AG04450 (cell line): ENCODE results near the gene XPO1. TPM values are rescaled to one million over a fixed set of nuclear protein-coding genes. Genes with fewer than 3 reads are reported as not detected.
"Not testable (repeated sequence)": the region's sequence is repeated elsewhere in the genome, so short reads cannot be mapped to it uniquely, and the experiment has no call there.

Source experiments
- CTCF ChIA-PET: fragments of 300-600, 350-600 bp; formaldehyde crosslinking; extraction: SDS; loops from one replicate; lab custom pipeline; 2022; ENCODE audit warnings: antibody characterized with exemption, inconsistent platforms; lab: Charles Lee
- POLR2A ChIA-PET: fragments of 350-600 bp; formaldehyde crosslinking; extraction: SDS; loops from one replicate; lab custom pipeline; 2021; ENCODE audit warnings: antibody characterized with exemption, inconsistent platforms; lab: Yijun Ruan, JAX
- DNase-seq: peaks from one replicate; pipeline ENCODE4 v3.0.0-alpha.2; 2011; ENCODE audit warnings: low read depth, low spot score
- H3K27ac ChIP-seq: one replicate; pipeline ENCODE4 v1.5.1; 2012; ENCODE audit warnings: low read depth, low read length, control low read depth
- H3K27me3 ChIP-seq: one replicate; pipeline ENCODE4 v1.6.0; 2012; ENCODE audit warnings: low read length; ENCODE audit not compliant: control insufficient read depth, insufficient read depth
- H3K4me3 ChIP-seq: 2 replicates; pipeline ENCODE4 v1.5.1; 2011; ENCODE audit warnings: mild to moderate bottlenecking, low read depth, low read length, control low read depth
- H3K9me3 ChIP-seq: 2 replicates; pipeline ENCODE4 v1.5.1; 2012; ENCODE audit warnings: low read length; ENCODE audit not compliant: control insufficient read depth, insufficient read depth
- polyA plus RNA-seq: library from polyadenylated mRNA; depleted of rRNA; stranded (reverse); fragments of >200 nt; gene quantifications from 2 replicates; pipeline ENCODE4 v1.2.3, GENCODE V29; 2011
- TF ChIP-seq, protein P1 (sequence below): IDR thresholded peaks from 2 replicates; pipeline ENCODE4 v1.5.1; 2011; ENCODE audit warnings: low read depth, low read length, control low read depth, inconsistent platforms

XPO1 gene
- polyA plus RNA-seq, 1 experiment = 143 TPM

DNA sequence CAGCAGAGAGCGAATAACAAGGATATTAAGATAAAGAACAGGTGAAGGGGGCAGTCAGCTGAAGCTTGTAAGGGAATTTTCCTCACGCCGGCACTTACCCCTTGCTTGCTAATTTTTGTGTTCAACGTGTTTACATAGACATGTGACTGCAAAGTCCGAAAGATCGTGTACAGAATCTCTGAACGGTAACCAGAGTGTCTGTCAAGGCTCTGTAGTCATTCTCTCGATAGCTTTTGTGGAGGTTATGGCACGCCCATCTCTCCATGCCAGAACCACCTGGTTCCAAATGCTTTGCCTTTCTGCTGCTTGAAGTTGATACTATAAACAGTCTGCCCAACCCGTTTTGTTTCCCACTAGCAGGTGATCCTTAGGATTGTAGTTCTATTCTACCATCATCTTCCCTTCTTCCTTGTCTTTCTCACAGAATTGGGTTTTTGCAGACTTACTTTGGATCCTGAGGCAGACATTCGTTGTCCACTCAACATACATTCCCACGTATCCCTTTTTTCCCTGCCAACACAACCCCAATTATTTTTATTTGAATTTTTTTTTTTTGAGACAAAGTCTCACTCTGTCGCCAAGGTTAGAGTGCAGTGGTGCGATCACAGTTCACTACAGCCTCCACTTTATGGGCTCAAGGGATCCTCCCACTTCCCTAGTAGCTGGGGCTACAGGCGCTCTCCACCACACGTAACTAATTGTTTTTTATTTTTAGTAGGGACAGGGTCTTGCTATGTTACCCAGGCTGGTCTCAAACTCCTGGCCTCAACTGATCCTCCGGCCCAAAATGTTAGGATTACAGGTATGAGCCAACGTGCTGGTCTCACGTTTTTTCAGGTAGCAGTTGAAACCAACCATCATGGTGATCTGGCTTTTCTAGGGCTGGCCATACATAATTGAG lies 66.0 kb downstream of the XPO1 start:
- no peaks in the 10 kb centered on the region for H3K27me3 ChIP-seq
- CTCF ChIA-PET = interaction anchor here (0.7 kb wide), 1 partner anchor 11 kb away, joined by 3 read pairs; no protein-coding TSS in a partner anchor
- TF ChIP-seq, protein P1, sequence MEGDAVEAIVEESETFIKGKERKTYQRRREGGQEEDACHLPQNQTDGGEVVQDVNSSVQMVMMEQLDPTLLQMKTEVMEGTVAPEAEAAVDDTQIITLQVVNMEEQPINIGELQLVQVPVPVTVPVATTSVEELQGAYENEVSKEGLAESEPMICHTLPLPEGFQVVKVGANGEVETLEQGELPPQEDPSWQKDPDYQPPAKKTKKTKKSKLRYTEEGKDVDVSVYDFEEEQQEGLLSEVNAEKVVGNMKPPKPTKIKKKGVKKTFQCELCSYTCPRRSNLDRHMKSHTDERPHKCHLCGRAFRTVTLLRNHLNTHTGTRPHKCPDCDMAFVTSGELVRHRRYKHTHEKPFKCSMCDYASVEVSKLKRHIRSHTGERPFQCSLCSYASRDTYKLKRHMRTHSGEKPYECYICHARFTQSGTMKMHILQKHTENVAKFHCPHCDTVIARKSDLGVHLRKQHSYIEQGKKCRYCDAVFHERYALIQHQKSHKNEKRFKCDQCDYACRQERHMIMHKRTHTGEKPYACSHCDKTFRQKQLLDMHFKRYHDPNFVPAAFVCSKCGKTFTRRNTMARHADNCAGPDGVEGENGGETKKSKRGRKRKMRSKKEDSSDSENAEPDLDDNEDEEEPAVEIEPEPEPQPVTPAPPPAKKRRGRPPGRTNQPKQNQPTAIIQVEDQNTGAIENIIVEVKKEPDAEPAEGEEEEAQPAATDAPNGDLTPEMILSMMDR = no peak
- DNase-seq = no peak
- H3K9me3 ChIP-seq = no peaks in the 10 kb centered on the region; the same call in 1 of the 2 replicates
- peak overlapping the region; percentile 88 for H3K4me3 ChIP-seq
- POLR2A ChIA-PET = no interaction called here
- peak overlapping the region; percentile 99 for H3K27ac ChIP-seq

DNA sequence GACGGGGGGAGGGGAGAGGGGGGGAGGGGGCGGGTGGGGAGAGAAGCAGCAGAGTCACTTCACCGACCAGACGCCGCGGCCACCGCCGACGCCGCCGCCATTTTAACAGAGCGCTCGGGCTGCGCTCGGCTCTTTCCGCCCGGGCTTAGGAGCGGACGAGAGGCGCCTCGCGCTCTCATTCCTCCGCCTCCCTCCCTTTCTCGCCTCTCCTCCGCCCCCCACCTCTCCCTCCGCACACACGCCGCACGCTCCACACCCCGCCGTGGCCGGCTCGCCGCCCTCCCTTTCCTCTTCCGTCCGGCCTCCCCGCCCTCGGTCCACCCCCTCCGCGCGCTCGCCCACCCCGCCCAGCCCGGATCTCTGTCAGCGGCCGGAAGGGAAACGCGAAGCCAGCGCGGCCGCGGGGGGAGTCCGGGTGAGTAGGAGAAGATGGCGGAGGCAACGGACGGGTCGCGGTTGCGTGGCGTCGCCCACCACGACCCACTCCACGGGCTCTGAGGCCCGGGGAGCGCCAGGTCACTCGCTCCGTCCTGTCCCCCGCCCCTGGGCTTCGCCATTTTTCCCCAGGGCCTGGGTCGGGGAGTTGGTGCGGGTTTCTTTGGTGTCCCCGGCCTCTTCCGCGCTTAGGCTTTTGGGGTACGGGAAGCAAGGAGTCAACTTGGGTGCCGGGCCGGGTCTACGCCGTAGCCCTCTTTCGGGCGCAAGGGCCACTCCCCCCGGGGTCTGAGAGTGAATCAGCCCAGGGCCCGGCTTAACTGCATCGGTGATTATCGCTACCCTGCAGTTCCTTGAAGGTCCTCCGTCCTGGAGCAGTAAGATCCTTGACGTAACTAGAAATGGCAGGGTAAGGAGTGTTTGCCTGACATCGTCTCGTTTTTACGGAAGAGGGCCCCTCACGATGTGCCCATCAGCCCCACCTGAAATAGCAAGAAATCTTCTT lies 66.9 kb downstream of the XPO1 start, which contains the start of gene USP34:
USP34 (minus strand) TSS at position 123 of the 940 bp plus-strand sequence. CDS start 395 bp downstream, outside the sequence.
- H3K9me3 ChIP-seq = no peaks in the 10 kb centered on the region; the same call in 1 of the 2 replicates
- no peaks in the 10 kb centered on the region for H3K27me3 ChIP-seq
- DNase-seq = peak; percentile 93
- peak within 1 kb of the TSS; percentile 88 for H3K4me3 ChIP-seq
- CTCF ChIA-PET = no interaction called here
- POLR2A ChIA-PET = no interaction called here
- TF ChIP-seq, protein P1 = no peak
- peak within 1 kb of the TSS; percentile 99 for H3K27ac ChIP-seq

DNA sequence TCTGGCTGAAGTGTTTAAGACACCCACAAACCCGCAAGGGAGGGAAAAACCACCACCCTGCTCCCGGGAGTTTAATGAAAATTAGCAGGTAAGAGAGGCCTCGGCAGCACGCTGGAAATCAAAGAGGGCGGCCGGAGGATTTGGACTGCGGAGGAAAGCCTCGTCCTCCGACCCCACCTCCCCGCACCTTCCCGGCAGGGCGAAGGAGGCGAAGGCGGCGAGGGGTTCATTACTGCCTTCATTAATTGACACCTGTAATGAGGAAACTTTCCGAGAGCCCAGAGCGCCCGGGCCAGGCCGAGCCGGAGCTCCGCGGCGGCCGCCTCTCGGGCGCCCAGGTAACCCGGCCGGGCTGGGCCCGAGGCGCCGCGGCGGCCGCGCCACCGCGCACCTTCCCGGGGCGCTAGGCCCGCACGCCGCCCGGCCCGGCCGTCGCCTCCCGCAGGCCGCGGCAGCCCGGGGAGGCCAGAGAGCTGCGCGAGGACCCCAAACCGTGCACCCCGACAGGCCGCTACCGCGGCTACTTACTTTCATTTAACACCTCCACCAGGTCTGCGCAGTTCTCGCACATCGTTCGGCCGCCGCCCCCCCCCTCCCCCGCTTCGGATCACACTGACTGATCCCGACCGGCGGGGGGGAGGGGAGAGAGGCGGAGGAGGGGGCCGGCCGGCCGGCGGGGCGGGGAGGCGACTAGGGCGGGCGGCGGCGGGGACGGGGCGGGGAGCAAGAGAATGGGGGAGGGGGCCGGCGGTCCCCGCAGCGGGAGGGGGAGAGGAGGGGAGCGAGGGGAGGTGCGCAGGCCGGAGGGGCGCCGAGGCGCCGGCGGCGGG lies 67.8 kb downstream of the XPO1 start:
- DNase-seq = peak; percentile 16
- peak overlapping the region; percentile 65 for H3K27ac ChIP-seq
- H3K4me3 ChIP-seq = peak overlapping the region; percentile 88
- no peaks in the 10 kb centered on the region; the same call in 1 of the 2 replicates for H3K9me3 ChIP-seq
- POLR2A ChIA-PET = no interaction called here
- CTCF ChIA-PET = interaction anchor here (1.4 kb wide), 1 partner anchor 190 kb away, joined by 3 read pairs; no protein-coding TSS in a partner anchor
- H3K27me3 ChIP-seq = no peaks in the 10 kb centered on the region
- TF ChIP-seq, protein P1 = no peak

DNA sequence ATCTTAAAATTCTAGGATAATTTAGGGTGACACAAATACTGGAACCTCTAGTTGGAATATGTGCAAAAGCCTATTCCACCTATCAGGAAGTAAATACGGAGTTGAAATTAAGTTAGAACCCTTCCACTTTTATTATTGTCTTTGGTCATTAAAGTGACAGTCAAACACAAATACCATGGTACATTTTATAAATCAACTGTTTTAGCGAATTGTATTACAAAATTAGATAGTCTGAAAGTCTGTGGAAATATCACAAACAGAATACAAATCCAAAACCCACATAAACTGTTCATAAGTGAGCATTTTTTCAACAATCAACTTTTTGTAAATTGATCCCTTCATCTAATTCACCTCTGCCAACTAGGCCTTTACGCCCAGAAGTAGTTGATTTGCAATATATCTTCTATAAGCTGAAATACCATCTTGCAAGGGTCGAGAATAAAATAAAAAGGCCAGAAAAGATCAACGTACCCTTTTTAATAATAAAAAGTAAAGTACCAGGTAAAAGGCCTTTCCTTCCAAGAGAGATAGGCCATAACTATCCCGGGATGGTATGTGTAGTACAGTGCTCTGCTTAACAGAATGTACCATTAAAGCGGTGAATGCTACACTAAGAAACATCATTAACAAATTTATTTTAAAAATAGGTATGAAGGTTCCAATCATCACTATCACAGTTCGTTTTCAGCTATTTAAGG lies 68.6 kb downstream of the XPO1 start:
- DNase-seq = no peak
- ChIA-PET CTCF (interaction anchor here (1.4 kb wide), 1 partner anchor 190 kb away, joined by 3 read pairs; no protein-coding TSS in a partner anchor), POLR2A (no interaction called here)
- Histone ChIP-seq H3K4me3 (peak overlapping the region; percentile 88), H3K27ac (peak overlapping the region; percentile 65), H3K27me3 (no peaks in the 10 kb centered on the region), H3K9me3 (no peaks in the 10 kb centered on the region; the same call in 1 of the 2 replicates)
- TF ChIP-seq, protein P1 = no peak

DNA sequence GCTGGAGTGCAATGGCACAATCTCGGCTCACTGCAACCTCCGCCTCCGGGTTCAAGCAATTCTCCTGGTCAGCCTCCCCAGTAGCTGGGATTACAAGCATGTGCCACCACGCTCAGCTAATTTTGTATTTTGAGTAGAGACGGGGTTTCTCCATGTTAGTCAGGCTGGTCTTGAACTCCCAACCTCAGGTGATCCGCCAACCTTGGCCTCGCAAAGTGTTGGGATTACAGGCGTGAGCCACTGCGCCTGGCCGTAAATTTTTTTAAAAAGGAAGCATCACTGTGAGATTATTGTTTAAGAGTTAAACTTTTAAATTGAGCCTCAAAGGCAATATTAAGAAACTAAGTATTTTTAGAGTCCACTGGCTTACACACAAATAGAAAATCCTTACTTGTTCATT lies 69.9 kb downstream of the XPO1 start:
- POLR2A ChIA-PET = interaction anchor here (0.7 kb wide), 1 partner anchor 127 kb away, joined by 4 read pairs; no protein-coding TSS in a partner anchor
- H3K9me3 ChIP-seq, H3K4me3 ChIP-seq, H3K27me3 ChIP-seq, DNase-seq, H3K27ac ChIP-seq, CTCF ChIA-PET: not testable (repeated sequence)
